Keratinocyte (primary cell): ENCODE measurements around the gene ZNF516. TPM values are rescaled to one million over a fixed set of nuclear protein-coding genes. Genes with fewer than 3 reads are reported as not detected.

Experiments
- DNase-seq: peaks from one replicate; pipeline ENCODE4 v3.0.0-alpha.2; 2011; ENCODE audit warnings: low read depth, missing footprints, low spot score
- FAIRE-seq: peaks from 2 replicates; lab custom pipeline; 2011; peaks lifted over from hg19 to GRCh38; lab: Jason Lieb, UNC
- H2AFZ ChIP-seq: 2 replicates; pipeline ENCODE4 v1.6.0; 2012; ENCODE audit warnings: low read length, control low read depth, inconsistent platforms; ENCODE audit not compliant: control insufficient read depth
- H3K27ac ChIP-seq: 2 replicates; pipeline ENCODE4 v1.5.1; 2011; ENCODE audit warnings: low read length; ENCODE audit not compliant: control insufficient read depth, insufficient read depth
- H3K27me3 ChIP-seq: 3 replicates; pipeline ENCODE4 v1.6.0; 2011; ENCODE audit warnings: low read length; ENCODE audit not compliant: control insufficient read depth, insufficient read depth; ENCODE audit errors: extremely low read depth
- H3K36me3 ChIP-seq, 2 experiments: 2 replicates in 1 of 2; 3 replicates in 1 of 2; pipeline ENCODE4 v1.5.1; 2011; ENCODE audit warnings: low read length in 2 of 2, mild to moderate bottlenecking in 1 of 2; ENCODE audit not compliant: control insufficient read depth in 2 of 2, insufficient read depth in 2 of 2; ENCODE audit errors: extremely low read depth in 1 of 2
- H3K4me1 ChIP-seq: 3 replicates; pipeline ENCODE4 v1.5.1; 2011; ENCODE audit warnings: low read length; ENCODE audit not compliant: control insufficient read depth, insufficient read depth; ENCODE audit errors: extremely low read depth
- H3K4me2 ChIP-seq: 3 replicates; pipeline ENCODE4 v1.6.0; 2011; ENCODE audit warnings: low read depth, low read length; ENCODE audit not compliant: control insufficient read depth, insufficient read depth; ENCODE audit errors: extremely low read depth
- H3K4me3 ChIP-seq, 3 experiments: fragments of 200-600 bp in 1 of 3; sonication (generic) in 1 of 3; 2 replicates in 2 of 3; 3 replicates in 1 of 3; pipeline ENCODE4 v1.5.1; 2011 to 2016; ENCODE audit warnings: low read length in 3 of 3, mild to moderate bottlenecking in 3 of 3, control low read depth in 2 of 3, inconsistent platforms in 1 of 3, low read depth in 1 of 3, mixed read lengths in 1 of 3, mixed run types in 1 of 3, moderate library complexity in 1 of 3; ENCODE audit not compliant: control insufficient read depth in 2 of 3, insufficient read depth in 2 of 3; ENCODE audit errors: extremely low read depth in 1 of 3
- H3K79me2 ChIP-seq: 2 replicates; pipeline ENCODE4 v1.6.0; 2012; ENCODE audit warnings: low read length; ENCODE audit not compliant: control insufficient read depth, insufficient read depth
- H3K9ac ChIP-seq: 3 replicates; pipeline ENCODE4 v1.6.0; 2011; ENCODE audit warnings: low read length; ENCODE audit not compliant: control insufficient read depth, insufficient read depth; ENCODE audit errors: extremely low read depth
- H3K9me1 ChIP-seq: 3 replicates; pipeline ENCODE4 v1.6.0; 2011; ENCODE audit warnings: low read length; ENCODE audit not compliant: control insufficient read depth, insufficient read depth; ENCODE audit errors: extremely low read depth
- H3K9me3 ChIP-seq: 2 replicates; pipeline ENCODE4 v1.5.1; 2012; ENCODE audit warnings: low read depth, low read length; ENCODE audit not compliant: control insufficient read depth
- H4K20me1 ChIP-seq: 3 replicates; pipeline ENCODE4 v1.6.0; 2011; ENCODE audit warnings: low read length; ENCODE audit not compliant: control insufficient read depth, insufficient read depth; ENCODE audit errors: extremely low read depth
- EZH2 ChIP-seq: IDR thresholded peaks from one replicate; pipeline ENCODE4 v1.6.1; 2012; ENCODE audit warnings: inconsistent platforms, mild to moderate bottlenecking, low read length, moderate library complexity
- dilution Hi-C: fragments of 300-500 bp; cut with MboI; formaldehyde crosslinking; loops from one replicate; pipeline ENCODE4 v1.7.0; 2020; ENCODE audit warnings: low sequenced_read_pairs; ENCODE audit not compliant: extremely low pct_ligation_motif_present
- polyA plus RNA-seq, 5 experiments: library from polyadenylated mRNA; depleted of rRNA in 3 of 5; stranded (reverse) in 3 of 5; stranded (forward) in 1 of 5; unstranded in 1 of 5; fragments of >200 nt; gene quantifications; 1 replicate in 1 of 5; 2 replicates in 3 of 5; 3 replicates in 1 of 5; pipeline versions ENCODE4 v1.2.1 to v1.2.3, GENCODE V29; 2011 to 2012; ENCODE audit warnings: missing spikeins in 2 of 5, low read depth in 1 of 5, low replicate concordance in 1 of 5
- TF ChIP-seq, protein P1 (sequence below), 3 experiments: IDR thresholded peaks in 1 of 3; conservative IDR thresholded peaks in 1 of 3; optimal IDR thresholded peaks in 1 of 3; 2 replicates in 2 of 3; 3 replicates in 1 of 3; pipeline versions ENCODE3 to v1.5.1; 2011; ENCODE audit warnings: low read length in 3 of 3, mild to moderate bottlenecking in 3 of 3, moderate library complexity in 2 of 3, control low read depth in 1 of 3, inconsistent platforms in 1 of 3; ENCODE audit not compliant: insufficient read depth in 2 of 3; ENCODE audit errors: extremely low read depth in 1 of 3

ZNF516 gene
- polyA plus RNA-seq, 1 donor (not counting 4 experiments of a cell fraction or from before 2014, with no cell fraction given): 9.3 TPM

DNA sequence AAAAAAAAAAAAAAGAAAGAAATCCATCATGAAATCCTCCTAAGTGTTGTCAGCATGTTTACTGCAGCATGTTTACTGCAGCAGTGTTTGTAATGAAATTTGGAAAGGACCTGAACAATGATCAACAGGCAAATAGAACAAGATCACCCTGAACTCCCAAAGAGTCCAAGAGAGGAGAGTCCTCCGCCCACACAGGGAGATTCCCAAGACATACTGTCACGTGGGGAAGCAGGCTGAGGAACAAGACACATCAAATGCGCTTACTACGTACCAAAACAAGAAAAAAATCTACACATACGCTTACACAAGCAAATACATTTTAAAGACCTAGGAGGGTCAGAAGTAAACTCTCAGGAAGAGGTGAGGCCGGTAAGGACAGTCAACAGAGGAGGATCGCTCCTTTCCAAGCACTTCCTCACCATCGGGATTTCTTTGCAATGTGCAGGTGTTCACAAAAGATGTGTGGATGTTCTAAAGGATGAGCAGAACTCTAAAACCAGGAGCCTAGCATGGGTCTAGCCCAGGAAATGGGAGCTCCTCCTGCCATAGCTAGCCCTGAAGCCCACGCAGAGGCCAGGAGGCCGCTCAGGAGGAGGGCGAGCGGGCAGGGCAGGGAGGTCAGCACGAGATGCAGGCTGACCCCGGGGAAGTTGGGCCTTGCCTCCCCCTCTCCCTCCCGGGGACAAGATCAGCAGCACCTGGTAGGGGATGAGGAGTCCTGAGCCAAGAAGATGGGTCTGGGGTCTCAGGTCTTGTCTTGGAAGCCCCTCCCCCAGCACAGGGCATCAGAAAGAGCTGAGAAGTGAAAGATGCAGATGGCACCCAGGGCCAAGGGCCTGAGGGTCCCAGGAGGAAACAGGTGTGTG, 66.4 kb downstream of the ZNF516 start:
- no peaks in the 10 kb centered on the region for H3K27me3 ChIP-seq
- peaks cover 21% of the 10 kb centered on the region for H4K20me1 ChIP-seq
- H3K9ac ChIP-seq: no peak overlapping the region
- no peaks in the 10 kb centered on the region for H3K9me3 ChIP-seq
- FAIRE-seq (no peak), DNase-seq (no peak)
- H3K4me3 ChIP-seq: no peak overlapping the region
- TF ChIP-seq, protein P1, sequence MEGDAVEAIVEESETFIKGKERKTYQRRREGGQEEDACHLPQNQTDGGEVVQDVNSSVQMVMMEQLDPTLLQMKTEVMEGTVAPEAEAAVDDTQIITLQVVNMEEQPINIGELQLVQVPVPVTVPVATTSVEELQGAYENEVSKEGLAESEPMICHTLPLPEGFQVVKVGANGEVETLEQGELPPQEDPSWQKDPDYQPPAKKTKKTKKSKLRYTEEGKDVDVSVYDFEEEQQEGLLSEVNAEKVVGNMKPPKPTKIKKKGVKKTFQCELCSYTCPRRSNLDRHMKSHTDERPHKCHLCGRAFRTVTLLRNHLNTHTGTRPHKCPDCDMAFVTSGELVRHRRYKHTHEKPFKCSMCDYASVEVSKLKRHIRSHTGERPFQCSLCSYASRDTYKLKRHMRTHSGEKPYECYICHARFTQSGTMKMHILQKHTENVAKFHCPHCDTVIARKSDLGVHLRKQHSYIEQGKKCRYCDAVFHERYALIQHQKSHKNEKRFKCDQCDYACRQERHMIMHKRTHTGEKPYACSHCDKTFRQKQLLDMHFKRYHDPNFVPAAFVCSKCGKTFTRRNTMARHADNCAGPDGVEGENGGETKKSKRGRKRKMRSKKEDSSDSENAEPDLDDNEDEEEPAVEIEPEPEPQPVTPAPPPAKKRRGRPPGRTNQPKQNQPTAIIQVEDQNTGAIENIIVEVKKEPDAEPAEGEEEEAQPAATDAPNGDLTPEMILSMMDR (optimal IDR thresholded peaks at IDR 0.05 in 1 of 3, IDR thresholded peaks at IDR 0.05 in 1 of 3, conservative IDR thresholded peaks at IDR 0.05 in 1 of 3; ENCODE audit: extremely low read depth in 1 of 3, insufficient read depth in 2 of 3, low read length in 3 of 3): no peak
- TF ChIP-seq EZH2: no peak
- no peak overlapping the region for H3K4me2 ChIP-seq
- H3K36me3 ChIP-seq: peaks cover 5 to 9% of the 10 kb centered on the region in 2 experiments
- peaks cover 72% of the 10 kb centered on the region for H3K79me2 ChIP-seq
- no peak overlapping the region for H2AFZ ChIP-seq
- dilution Hi-C loops: no loop called here
- no peak overlapping the region for H3K27ac ChIP-seq
- H3K4me1 ChIP-seq: peaks cover 5% of the 10 kb centered on the region
- no peaks in the 10 kb centered on the region for H3K9me1 ChIP-seq

DNA sequence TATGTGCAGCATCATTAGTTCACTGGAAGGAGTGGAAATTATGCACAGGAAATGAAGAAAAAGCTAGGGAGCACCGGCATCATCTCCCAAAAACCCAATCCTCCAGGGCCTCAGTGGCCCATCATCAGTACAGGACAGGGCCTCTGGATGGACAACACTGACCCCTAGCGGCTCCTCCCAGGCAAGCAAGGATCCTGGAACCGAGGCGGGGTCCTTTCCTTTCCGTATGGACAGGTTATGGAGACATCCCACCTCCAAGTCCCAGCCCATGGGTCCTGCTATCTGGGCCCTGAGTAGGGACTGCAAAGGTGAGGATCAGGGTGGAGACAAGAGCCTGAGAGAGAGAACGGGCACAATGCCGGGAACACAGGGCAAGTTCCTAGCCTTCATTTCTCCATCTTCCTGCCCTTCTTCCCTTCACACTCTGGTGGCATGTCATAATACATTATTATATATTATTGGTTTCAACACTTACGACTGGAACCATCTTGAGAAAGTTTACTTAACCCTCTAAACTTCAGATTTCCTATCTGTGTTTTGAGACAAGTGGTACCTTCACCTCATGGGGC, 68.2 kb downstream of the ZNF516 start:
- FAIRE-seq (no peak), DNase-seq (no peak)
- H3K79me2 ChIP-seq: peaks cover 68% of the 10 kb centered on the region
- H4K20me1 ChIP-seq: peaks cover 19% of the 10 kb centered on the region
- no peaks in the 10 kb centered on the region for H3K9me1 ChIP-seq
- H3K9ac ChIP-seq: no peak overlapping the region
- peaks cover 5% of the 10 kb centered on the region for H3K4me1 ChIP-seq
- H3K27ac ChIP-seq: no peak overlapping the region
- peaks cover 0 to 5% of the 10 kb centered on the region in 2 experiments for H3K36me3 ChIP-seq
- TF ChIP-seq, protein P1 (optimal IDR thresholded peaks at IDR 0.05 in 1 of 3, IDR thresholded peaks at IDR 0.05 in 1 of 3, conservative IDR thresholded peaks at IDR 0.05 in 1 of 3; ENCODE audit: extremely low read depth in 1 of 3, insufficient read depth in 2 of 3, low read length in 3 of 3): peak; percentile 63 to 75 (median 67)
- no peak for TF ChIP-seq EZH2
- H3K4me3 ChIP-seq: no peak overlapping the region
- no peaks in the 10 kb centered on the region for H3K27me3 ChIP-seq
- H3K9me3 ChIP-seq: no peaks in the 10 kb centered on the region
- no peak overlapping the region for H3K4me2 ChIP-seq
- dilution Hi-C loops: no loop called here
- H2AFZ ChIP-seq: no peak overlapping the region
